Measurements from ENCODE around the gene FGF2. TPM values are rescaled to one million over a fixed set of nuclear protein-coding genes. Genes with fewer than 3 reads are reported as not detected.
"Not testable (repeated sequence)": the region's sequence is repeated elsewhere in the genome, so short reads cannot be mapped to it uniquely, and the experiment has no call there.

The FGF2 gene
- total and polyA plus RNA-seq, 12 donors, result 0.85 to 5.3 (median 2.6) TPM

DNA sequence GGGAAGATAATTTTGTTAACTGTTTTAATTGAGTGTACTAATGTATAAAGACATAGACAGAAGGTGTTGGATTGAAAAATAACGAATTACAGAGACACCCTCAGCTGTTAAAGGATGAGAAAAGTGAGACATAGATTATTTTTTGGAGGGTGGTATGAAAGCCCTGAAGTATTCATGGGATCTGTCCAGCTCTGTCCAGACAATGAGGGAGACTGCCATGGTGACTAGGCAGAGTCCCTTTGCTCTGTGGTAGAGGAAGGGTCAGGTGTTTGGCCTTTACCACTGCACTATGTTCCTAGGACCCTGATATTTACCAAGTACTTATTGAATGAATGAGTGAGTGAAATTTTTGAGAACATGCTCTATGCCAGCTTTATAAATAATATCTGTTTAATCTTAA lies 11.4 kb downstream of the FGF2 start:
- H3K36me3 ChIP-seq (replicated peaks in 1 of 2), result no peaks in the 10 kb centered on the region
- no peak overlapping the region for H3K4me3 ChIP-seq
- DNase-seq, result no peak
- no peaks in the 10 kb centered on the region for H3K4me1 ChIP-seq (replicated peaks in 1 of 2)
- H3K9me3 ChIP-seq (replicated peaks in 1 of 3), result no peaks in the 10 kb centered on the region
- intact Hi-C loops (cut with DNase I), result no loop called here
- no peaks in the 10 kb centered on the region for H3K27me3 ChIP-seq
- no peak for TF ChIP-seq POLR2A (IDR thresholded peaks at IDR 0.05)
- TF ChIP-seq, protein P1, sequence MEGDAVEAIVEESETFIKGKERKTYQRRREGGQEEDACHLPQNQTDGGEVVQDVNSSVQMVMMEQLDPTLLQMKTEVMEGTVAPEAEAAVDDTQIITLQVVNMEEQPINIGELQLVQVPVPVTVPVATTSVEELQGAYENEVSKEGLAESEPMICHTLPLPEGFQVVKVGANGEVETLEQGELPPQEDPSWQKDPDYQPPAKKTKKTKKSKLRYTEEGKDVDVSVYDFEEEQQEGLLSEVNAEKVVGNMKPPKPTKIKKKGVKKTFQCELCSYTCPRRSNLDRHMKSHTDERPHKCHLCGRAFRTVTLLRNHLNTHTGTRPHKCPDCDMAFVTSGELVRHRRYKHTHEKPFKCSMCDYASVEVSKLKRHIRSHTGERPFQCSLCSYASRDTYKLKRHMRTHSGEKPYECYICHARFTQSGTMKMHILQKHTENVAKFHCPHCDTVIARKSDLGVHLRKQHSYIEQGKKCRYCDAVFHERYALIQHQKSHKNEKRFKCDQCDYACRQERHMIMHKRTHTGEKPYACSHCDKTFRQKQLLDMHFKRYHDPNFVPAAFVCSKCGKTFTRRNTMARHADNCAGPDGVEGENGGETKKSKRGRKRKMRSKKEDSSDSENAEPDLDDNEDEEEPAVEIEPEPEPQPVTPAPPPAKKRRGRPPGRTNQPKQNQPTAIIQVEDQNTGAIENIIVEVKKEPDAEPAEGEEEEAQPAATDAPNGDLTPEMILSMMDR (IDR thresholded peaks at IDR 0.05), result no peak
- 34 to 57% (median 45%) methylated on average over 1 of the region's 1 CpG for WGBS, 4 donors
- H3K27ac ChIP-seq, result no peak overlapping the region

DNA sequence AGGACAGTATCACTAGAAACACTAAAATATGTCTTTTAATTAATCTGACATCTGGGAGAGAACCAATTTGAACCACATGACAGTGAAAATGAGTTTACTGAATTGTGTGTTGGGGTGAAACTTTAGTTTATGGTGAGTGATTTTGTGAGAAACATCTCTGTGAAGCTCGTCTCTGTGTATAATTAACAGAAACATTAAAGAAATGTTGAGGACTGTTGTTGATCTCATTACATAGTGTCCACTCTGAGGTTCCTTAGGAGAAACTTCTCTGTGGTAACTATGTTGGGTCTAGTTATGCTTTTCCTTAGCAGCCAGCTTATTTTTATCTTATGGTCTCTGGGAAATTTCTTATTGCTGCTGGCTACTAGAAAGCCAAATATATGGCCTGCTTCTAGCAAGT lies 15.8 kb downstream of the FGF2 start:
- TF ChIP-seq, protein P1 (IDR thresholded peaks at IDR 0.05), result no peak
- no peak for TF ChIP-seq POLR2A (IDR thresholded peaks at IDR 0.05)
- Histone ChIP-seq H3K4me1 (replicated peaks in 1 of 2) (no peaks in the 10 kb centered on the region), H3K36me3 (replicated peaks in 1 of 2) (no peaks in the 10 kb centered on the region), H3K9me3 (replicated peaks in 1 of 3) (no peaks in the 10 kb centered on the region), H3K27ac (no peak overlapping the region), H3K4me3 (no peak overlapping the region), H3K27me3 (no peaks in the 10 kb centered on the region)
- no peak for DNase-seq
- intact Hi-C loops (cut with DNase I), result no loop called here
- WGBS, 4 donors, result 70 to 93% (median 74%) methylated on average over 1 of the region's 1 CpG

DNA sequence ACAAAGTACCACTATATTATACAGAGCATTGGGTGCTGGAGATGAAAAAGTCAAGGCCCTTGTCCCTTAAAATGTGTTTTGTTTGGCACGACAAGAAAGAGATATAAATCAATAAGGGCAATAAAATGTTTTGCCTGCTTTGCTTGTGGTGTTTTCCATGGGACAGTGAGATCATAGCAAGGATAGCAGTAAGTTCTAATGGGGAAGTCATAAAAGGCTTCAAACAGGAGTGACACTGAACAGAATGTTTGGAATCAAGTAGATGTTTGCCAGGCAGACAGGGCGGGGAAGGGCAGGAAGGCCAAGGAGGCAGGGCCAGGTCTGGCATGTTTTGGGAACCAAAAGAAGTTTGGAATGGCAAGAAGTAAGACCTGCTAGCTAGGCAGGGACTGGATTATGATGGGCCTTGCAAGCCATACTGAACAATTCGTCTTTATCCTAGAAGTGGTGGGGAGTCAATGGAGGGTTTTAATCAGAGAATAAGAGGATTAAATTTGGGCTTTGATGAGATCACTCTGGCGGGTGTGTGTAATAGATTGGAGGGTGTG lies 16.4 kb downstream of the FGF2 start:
- Histone ChIP-seq H3K27me3 (no peaks in the 10 kb centered on the region), H3K4me3 (no peak overlapping the region), H3K27ac (no peak overlapping the region), H3K36me3 (replicated peaks in 1 of 2) (no peaks in the 10 kb centered on the region), H3K9me3 (replicated peaks in 1 of 3) (no peaks in the 10 kb centered on the region), H3K4me1 (replicated peaks in 1 of 2) (no peaks in the 10 kb centered on the region)
- no peak for TF ChIP-seq POLR2A (IDR thresholded peaks at IDR 0.05)
- TF ChIP-seq, protein P1 (IDR thresholded peaks at IDR 0.05), result no peak
- WGBS, 4 donors, result 65 to 71% (median 69%) methylated on average over 4 of the region's 4 CpGs
- intact Hi-C loops (cut with DNase I), result no loop called here
- no peak for DNase-seq

DNA sequence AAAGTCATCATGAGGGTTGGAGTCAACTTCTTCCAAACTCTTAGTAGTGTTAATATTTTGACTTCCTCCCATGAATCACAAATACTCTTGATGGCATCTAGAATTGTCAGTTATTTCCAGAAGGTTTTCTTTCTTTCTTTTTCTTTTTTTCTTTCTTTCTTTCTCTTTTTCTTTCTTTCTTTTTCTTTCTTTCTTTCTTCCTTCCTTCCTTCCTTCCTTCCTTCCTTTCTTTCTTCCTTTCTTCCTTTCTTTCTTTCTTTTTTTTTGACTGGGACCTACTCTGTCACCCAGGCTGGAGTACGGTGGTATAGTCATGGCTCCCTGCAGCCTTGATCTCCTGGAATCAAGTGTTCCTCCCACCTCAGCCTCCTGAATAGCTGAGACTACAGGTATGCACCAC lies 17.8 kb downstream of the FGF2 start:
- DNase-seq; H3K9me3 ChIP-seq (replicated peaks in 1 of 3); H3K4me3 ChIP-seq; H3K27me3 ChIP-seq; H3K27ac ChIP-seq; H3K36me3 ChIP-seq (replicated peaks in 1 of 2); H3K4me1 ChIP-seq (replicated peaks in 1 of 2); intact Hi-C loops (cut with DNase I): not testable (repeated sequence)
- 90 to 100% (median 95%) methylated on average over 1 of the region's 1 CpG for WGBS, 4 donors

DNA sequence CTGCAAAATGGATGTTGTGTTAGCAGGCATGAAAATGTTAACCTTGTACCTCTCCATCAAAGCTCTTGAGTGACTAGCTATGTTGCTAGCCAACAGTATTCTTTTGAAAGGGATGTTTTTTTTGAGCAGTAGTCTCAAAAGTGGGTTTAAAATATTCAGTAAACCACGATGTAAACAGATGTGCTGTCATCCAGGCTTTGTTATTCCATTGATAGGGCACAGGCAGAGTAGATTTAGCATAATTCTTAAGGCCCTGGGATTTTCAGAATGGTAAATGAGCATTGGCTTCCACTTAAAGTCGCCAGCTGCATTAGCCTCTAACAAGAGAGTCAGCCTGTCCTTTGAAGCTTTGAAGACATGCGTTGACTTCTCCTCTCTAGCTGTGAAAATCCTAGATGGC lies 18.4 kb downstream of the FGF2 start:
- Histone ChIP-seq H3K27ac (no peak overlapping the region), H3K36me3 (replicated peaks in 1 of 2) (no peaks in the 10 kb centered on the region), H3K4me1 (replicated peaks in 1 of 2) (no peaks in the 10 kb centered on the region), H3K4me3 (no peak overlapping the region), H3K9me3 (replicated peaks in 1 of 3) (no peaks in the 10 kb centered on the region), H3K27me3 (no peaks in the 10 kb centered on the region)
- no peak for TF ChIP-seq POLR2A (IDR thresholded peaks at IDR 0.05)
- TF ChIP-seq, protein P1 (IDR thresholded peaks at IDR 0.05), result no peak
- no peak for DNase-seq
- 78 to 90% (median 86%) methylated on average over 3 of the region's 3 CpGs for WGBS, 4 donors
- intact Hi-C loops (cut with DNase I), result no loop called here
